Measurements from ENCODE around the gene CEP41. TPM values are rescaled to one million over a fixed set of nuclear protein-coding genes. Genes with fewer than 3 reads are reported as not detected.

The CEP41 gene
- total RNA-seq, 1 donor = 21.6 TPM

DNA sequence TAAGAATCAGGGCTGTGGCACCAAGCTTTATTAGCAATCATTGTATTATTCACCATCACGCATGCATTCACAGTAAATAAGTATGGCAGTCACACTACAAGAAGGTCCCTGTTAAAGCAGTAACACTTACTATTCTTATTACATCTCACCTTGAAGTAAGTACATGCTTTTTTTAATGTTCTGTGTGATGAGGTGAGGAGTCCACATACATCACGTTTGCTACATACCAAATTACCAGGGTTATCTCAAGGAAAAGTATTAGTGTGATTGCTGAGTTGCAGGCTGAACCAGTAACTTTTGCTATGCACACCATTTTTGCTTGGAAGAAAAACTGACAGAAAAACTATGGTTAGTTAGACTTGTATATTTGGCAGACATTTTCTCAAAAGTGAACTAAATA lies 35.8 kb downstream of the CEP41 start:
- DNase-seq (ENCODE audit: low read depth) = no peak
- no peak overlapping the region for H3K4me3 ChIP-seq (ENCODE audit: low read depth, low read length)
- TF ChIP-seq, protein P1, sequence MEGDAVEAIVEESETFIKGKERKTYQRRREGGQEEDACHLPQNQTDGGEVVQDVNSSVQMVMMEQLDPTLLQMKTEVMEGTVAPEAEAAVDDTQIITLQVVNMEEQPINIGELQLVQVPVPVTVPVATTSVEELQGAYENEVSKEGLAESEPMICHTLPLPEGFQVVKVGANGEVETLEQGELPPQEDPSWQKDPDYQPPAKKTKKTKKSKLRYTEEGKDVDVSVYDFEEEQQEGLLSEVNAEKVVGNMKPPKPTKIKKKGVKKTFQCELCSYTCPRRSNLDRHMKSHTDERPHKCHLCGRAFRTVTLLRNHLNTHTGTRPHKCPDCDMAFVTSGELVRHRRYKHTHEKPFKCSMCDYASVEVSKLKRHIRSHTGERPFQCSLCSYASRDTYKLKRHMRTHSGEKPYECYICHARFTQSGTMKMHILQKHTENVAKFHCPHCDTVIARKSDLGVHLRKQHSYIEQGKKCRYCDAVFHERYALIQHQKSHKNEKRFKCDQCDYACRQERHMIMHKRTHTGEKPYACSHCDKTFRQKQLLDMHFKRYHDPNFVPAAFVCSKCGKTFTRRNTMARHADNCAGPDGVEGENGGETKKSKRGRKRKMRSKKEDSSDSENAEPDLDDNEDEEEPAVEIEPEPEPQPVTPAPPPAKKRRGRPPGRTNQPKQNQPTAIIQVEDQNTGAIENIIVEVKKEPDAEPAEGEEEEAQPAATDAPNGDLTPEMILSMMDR (IDR thresholded peaks at IDR 0.05; ENCODE audit: insufficient read depth, low read length) = no peak

DNA sequence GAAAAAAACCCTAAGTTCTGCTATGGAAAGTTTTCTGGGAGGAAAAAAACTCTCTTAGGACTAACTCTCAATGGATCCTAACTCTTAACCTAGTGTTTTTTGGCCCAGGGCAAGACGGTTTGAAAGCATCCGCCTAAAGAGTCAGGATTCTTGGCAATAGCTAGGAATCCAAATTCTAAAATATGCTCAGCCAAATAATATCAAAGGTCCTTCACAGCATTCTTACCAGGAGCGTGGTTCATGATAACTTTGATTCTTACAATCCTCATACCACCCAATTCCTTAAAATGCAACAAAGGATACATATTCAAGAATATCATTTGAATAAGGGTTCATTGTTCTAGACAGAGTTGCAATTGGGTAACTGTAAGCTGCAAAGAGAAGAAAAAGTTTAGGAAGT lies 39.2 kb downstream of the CEP41 start:
- DNase-seq (ENCODE audit: low read depth) = peak; percentile 62
- no peak overlapping the region for H3K4me3 ChIP-seq (ENCODE audit: low read depth, low read length)
- TF ChIP-seq, protein P1 (IDR thresholded peaks at IDR 0.05; ENCODE audit: insufficient read depth, low read length) = no peak

DNA sequence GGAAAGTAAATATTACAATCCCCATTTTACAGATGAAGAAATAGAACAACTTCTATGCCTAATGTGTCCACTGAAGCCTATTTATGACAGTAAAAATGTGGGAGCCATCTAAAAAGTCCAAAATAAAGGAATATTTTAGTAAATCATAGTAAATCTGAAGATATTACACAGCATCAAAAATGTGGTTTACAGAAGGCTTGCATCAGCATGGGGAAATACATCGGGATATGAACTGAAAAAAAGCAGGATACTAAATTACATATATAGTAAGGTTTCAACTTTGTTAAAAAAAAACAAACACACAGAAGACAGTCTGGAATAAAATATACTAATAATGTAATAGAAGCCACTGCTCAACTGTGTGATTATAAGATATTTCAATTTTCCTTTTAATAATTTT lies 39.7 kb downstream of the CEP41 start:
- peak; percentile 60 for DNase-seq (ENCODE audit: low read depth)
- TF ChIP-seq, protein P1 (IDR thresholded peaks at IDR 0.05; ENCODE audit: insufficient read depth, low read length) = no peak
- no peak overlapping the region for H3K4me3 ChIP-seq (ENCODE audit: low read depth, low read length)

DNA sequence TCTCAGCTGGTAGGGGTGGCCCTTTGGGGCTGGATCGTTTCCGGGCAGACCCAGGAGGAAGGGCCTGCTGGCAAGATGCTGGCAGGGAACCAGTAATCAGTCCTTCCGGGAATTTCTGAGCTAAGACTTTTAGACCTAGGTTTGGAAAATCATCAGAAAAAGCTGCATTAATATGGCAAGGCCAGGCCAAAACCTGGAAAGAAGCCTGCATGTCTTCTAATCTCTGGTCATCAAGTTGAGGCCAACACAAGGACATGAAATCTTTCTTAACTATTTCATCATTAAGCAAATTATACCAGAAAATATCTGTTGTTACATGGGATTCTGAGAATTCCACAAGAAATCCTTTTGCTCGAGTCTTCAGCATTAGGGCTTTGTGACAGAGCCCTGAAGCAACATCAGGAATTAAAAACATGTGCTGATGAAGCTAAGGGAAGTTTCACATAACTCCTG lies 40.7 kb downstream of the CEP41 start:
- no peak overlapping the region for H3K4me3 ChIP-seq (ENCODE audit: low read depth, low read length)
- peak; percentile 97 for DNase-seq (ENCODE audit: low read depth)
- TF ChIP-seq, protein P1 (IDR thresholded peaks at IDR 0.05; ENCODE audit: insufficient read depth, low read length) = no peak

DNA sequence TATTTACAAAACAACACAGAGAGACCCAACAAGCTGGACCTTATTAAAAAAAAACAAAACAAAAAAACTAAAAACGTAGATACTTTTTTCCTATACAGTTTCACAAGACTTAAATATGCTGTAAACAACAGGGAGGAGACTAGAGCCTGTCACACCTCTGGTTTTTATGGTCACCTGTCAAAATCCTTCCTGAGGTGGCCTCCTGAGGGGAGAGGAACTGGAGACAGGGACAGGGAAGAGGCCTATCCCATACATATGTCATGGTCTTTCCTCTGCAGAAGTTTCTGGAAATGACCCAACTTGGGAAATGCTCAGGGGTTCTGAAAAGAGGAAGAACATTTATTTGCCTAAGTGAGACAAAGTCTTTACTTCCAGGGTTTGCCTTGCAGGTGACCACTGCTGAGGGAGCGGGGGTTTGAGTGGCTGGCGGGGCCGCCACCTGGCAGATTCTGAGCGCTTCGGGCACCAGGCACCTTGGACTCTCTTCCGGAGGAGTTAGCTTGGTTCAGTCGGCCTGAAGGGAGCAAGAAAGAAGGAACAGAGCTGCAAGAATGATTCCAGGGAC lies 42.2 kb downstream of the CEP41 start:
- no peak overlapping the region for H3K4me3 ChIP-seq (ENCODE audit: low read depth, low read length)
- DNase-seq (ENCODE audit: low read depth) = no peak
- TF ChIP-seq, protein P1 (IDR thresholded peaks at IDR 0.05; ENCODE audit: insufficient read depth, low read length) = no peak

DNA sequence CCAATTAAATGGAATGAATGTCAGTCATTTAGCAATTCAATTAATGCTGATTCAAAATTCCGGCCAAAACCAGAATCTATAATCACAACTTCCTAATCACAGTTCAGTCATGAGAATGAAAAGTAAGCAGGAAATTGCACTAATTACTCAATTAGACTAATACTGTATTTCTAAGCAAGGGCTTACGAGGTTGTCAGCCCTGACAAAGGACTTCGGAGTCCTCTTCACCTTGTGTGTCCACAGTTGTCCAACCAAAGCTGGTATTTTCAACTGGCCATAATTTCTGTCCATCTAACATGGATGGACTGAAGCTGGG lies 43.1 kb downstream of the CEP41 start:
- DNase-seq (ENCODE audit: low read depth) = no peak
- TF ChIP-seq, protein P1 (IDR thresholded peaks at IDR 0.05; ENCODE audit: insufficient read depth, low read length) = no peak
- H3K4me3 ChIP-seq (ENCODE audit: low read depth, low read length) = no peak overlapping the region
